Ramos (cell line): Measurements from ENCODE around the gene SNRPD3.
"Not testable (repeated sequence)": the region's sequence is repeated elsewhere in the genome, so short reads cannot be mapped to it uniquely, and the experiment has no call there.

Experiments
- in situ Hi-C: fragments of 300-500 bp; cut with MboI; formaldehyde crosslinking; loops from one replicate; pipeline ENCODE4 v1.14.3; 2022; ENCODE audit warnings: low sequenced_read_pairs; ENCODE audit not compliant: unreplicated experiment

Gene SNRPD3

DNA sequence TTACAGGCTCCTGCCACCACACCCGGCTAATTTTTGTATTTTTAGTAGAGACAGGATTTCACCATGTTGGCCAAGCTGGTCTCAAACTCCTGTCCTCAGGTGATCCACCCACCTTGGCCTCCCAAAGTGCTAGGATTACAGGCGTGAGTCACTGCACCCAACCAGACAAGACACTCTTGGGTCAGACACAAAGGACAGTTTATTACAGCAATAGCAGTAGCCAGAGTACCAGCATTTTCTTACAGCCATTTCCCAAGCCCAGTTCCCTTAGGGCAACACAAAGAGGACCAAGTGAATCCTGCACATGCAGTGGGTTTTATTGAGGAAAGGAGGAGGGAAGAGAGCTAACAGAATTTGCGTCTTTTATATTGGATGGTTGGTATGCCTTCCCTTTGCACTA lies 24.8 kb upstream of the SNRPD3 start:
- in situ Hi-C loops, result not testable (repeated sequence)

DNA sequence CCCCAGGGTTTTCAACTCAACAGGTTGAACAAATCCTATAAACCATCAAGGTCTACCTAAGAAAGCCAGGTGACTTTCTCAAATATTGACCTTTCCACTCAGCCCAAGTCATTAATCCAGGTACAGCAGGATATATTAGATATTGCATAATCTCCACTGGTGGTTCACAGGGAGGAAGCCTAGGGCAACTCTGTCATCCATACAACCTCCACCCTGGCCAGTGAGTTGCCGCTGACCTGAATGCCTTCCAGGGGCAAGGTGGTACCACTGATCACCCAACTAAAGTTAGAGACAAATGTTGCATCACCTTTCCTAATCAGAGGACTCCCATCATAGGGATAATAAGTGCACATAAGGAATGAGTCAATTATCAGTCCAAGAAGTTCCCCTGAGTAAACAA lies 23.7 kb upstream of the SNRPD3 start:
- in situ Hi-C loops, result no loop called here

DNA sequence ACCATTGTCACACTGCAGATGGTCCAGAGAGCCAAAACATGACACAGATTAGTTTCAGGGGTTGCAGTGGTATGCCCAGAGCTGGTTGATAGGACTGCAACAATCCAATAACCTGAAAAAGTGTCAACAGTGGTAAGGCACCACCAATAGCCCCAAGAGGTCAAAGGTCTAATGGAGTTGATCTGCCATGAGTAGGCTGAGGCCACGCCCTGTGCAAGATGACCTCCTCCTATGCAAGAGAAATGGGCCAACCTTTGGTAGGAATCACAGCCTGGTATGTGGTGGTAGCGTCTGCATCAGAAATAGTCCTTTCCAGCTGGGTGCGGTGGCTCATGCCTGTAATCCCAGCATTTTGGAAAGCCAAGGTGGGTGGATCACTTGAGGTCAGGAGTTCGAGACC lies 20.5 kb upstream of the SNRPD3 start:
- in situ Hi-C loops, result no loop called here

DNA sequence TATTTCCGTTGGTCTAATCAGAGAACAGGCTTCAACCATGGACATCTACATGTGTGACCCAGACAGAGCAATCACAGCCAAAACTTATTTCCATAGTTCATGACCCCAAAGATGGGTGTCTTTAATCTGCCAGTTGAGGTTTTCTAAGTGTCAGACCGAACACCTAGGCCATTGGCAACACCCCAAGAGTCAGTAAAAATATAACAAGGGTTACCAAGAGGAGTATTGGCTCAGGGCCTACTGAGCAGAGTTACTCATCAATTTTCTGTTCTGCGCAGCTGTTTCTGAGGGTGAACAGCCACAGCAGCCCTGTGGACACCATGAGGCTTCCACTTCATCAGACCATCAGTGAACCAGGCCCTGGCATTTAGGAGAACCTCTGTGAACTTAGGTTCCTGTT lies 19.7 kb upstream of the SNRPD3 start:
- in situ Hi-C loops, result no loop called here

GRCh38 chr22:24540470-24540869 lies 15.3 kb upstream of the SNRPD3 start:
- in situ Hi-C loops, result no loop called here

GRCh38 chr22:24541681-24542515 lies 13.9 kb upstream of the SNRPD3 start:
- in situ Hi-C loops, result no loop called here

GRCh38 chr22:24542641-24543040 lies 13.2 kb upstream of the SNRPD3 start:
- in situ Hi-C loops, result no loop called here

DNA sequence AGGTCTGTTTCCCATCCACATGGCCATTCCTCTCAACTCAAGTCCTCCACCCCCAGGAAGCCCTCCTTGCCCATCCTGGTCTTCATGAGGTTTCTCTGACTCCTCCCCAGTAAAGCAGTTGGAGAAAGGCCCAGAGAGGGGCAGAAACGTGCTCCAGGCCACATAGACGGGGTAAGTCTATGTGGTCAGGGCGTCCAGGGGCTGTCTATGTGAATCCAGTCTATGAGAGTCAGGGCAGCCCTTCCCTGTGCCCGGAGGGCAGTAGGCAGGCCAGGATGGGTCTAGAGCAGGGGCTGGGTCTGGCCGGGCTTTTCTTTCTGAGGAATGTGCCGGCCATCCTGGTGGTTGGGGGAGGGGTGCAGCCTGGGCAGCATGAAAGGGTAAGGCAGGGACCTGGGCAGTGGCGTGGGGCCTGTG lies 12.6 kb upstream of the SNRPD3 start:
- in situ Hi-C loops, result no loop called here

DNA sequence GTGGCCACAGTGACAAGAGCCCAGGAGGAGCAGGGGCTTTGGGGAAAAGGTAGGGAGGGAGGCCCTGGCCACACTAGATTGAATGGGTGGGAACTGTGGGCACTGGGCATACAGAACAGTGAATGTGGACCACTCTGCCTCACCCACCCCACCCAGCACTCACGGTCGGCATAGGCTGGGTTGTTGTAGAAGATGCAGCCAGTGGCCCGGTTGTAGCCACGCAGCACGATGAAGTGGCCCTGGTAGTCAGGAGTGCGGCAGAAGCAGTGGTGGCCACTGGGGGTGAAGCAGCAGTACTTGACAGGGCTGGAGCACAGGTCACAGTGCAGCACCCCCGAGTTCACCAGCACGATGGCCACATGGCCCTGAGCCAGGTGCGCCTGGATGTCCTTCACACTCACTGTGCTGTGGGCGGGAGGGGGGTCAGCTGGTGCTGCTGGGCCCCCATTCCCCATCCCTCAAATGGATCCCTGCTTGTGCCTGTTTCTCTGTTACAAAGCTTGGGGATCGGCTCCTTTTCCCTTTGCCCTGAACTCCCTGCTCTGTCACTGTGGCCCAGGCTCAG lies 12.0 kb upstream of the SNRPD3 start:
- in situ Hi-C loops, result no loop called here

- in situ Hi-C loops, result no loop called here
Observed at GRCh38 chr22:24548812-24549211, 7.0 kb upstream of the SNRPD3 start.

- in situ Hi-C loops, result no loop called here
Observed at GRCh38 chr22:24550028-24550901, 5.5 kb upstream of the SNRPD3 start.

DNA sequence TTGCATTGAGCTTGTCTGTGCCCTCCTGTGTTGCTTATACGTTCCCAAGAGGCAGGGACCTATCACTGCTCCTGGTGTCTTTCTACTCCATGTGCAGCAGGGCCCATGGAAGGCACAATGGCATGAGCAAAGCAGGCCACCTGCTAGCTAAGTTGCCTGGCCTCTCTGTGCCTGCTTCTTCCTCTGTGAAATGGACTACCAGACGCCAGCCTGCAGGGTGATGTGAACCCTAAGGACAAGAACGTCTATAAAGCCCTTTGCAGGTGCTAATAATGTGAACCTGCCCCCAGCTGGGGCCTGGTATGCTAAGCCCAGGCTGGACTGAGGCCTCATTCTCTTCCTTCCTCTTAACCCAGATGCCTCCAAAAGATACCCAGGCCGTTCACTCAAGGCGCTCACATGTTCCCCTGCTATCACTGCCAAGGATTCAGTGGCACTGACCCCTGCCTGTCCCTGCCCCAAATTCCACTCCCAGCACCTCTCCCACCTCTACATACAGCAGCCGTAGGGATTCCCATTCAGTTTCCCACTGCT lies 4.8 kb upstream of the SNRPD3 start:
- in situ Hi-C loops, result no loop called here

DNA sequence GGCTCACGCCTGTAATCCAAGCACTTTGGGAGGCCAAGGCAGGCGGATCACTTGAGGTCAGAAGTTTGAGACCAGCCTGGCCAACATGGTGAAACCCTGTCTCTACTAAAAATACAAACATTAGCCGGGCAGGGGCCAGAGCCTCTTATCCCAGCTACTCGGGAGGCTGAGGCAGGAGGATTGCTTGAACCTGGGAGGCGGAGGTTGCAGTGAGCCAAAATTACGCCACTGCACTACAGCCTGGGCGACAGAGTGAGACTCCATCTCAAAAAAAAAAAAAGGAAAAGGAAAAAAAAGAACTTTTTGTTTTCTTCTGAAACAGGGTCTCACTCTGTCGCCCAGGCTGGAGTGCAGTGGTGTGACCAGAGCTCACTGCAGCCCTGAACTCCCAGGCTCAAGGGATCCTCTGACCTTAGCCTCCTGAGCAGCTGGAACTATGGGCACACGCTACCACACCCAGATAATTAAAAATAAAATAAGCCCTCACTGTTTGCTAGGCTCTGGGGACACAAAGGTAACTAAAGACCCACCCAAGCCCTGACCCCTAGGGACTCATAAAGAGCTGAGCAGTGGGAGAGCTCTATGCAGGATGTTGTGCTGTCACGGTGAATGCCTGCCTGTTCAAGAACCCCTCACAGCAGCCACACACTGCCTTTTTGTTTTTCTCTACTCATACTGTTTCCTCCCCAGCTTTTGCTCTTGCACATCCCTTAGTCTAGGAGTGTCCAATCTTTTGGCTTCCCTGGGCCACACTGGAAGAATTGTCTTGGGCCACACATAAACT lies 3.1 kb upstream of the SNRPD3 start:
- in situ Hi-C loops, result not testable (repeated sequence)

- in situ Hi-C loops, result no loop called here
Observed at GRCh38 chr22:24553597-24554312, 2.0 kb upstream of the SNRPD3 start.

DNA sequence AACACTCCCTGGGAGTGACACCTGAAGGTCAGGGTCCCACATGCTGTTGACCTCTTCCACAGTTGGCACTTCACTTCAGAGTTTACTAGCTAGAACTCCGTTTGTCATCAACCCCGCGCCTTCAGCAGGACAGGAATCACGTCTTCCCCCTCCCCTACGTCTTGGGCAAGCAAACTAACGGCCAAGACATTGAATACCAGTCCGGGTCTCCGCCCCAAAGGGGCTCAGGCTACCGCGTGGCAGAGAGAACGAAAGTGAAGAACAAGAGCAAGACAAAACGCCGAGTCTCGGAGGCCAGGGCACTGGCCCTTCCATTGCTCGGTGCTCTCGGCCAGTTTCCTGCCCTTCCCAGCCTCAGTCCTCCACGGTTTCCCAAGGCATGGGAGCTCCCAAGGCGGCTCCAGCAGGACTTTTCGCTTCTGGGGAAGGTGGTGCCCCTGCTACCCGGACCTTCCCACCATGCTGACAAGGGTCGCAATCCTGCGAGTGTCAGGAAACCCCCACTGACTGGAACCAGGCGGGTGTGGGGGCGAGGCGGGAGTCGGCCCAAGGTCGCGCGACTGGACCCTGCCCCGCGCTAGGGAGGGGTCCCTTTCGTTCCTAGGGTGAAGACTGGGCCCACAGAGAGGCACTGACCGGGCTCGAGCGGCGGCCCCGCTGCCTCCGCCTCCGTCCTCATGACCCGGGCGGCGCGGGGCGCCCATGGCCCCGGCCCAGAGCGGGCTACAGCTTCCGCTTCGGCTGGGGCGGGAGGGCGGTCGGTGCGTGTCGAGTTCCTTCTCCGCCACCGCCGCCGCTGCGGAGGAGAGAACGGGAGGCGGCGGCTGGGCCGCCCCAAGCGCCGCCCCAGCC lies 1.3 kb upstream of the SNRPD3 start, which contains the start of gene GUCD1:
Gene GUCD1 (minus strand): TSS at position 826 of the 852 bp plus-strand sequence. CDS start 147 bp downstream, at position 679.
- in situ Hi-C loops, result no loop called here

- in situ Hi-C loops, result no loop called here
Observed at GRCh38 chr22:24559471-24559870, 3.7 kb downstream of the SNRPD3 start.

DNA sequence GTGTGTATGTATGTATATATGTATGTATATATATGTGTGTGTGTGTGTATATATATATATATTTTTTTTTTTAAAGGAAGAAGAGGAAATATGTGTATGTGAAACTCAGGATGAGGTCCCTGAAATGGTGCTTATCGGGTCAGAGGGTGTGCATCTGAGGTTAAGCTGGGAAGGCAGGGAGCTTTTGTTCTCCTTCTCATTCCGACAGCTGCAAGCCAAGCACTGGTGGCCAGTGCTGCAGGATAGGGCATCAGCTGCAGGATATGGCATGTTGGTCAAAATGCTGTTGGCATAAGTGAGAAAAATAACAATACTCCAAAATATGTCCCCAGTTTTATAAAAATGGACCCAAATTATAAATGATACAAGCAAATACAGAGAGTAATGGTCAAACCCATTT lies 7.4 kb downstream of the SNRPD3 start:
- in situ Hi-C loops, result no loop called here

- in situ Hi-C loops, result no loop called here
Observed at GRCh38 chr22:24564376-24565058, 8.7 kb downstream of the SNRPD3 start.
